Gastrocnemius medialis (tissue), 4 donors: ENCODE data around the gene ARHGAP40. TPM values are rescaled to one million over a fixed set of nuclear protein-coding genes. Genes with fewer than 3 reads are reported as not detected.

Experiments
- ATAC-seq, 2 donors: fragments of 150-250 bp; one replicate each; pipeline ENCODE4 v1.9.1; 2016
- DNase-seq, 2 donors: peaks; one replicate each; pipeline ENCODE4 v3.0.0-alpha.2; 2019
- H3K27ac ChIP-seq, 4 donors: fragments of 200-600 bp; sonication (generic); 1 replicate in 1 of 4; 2 replicates in 3 of 4; pipeline ENCODE4 v1.5.1; 2016 to 2018; ENCODE audit warnings: mild to moderate bottlenecking in 2 of 4, moderate library complexity in 1 of 4
- H3K27me3 ChIP-seq, 3 donors: fragments of 200-600 bp; sonication (generic) in 2 of 3; 1 replicate in 1 of 3; 2 replicates in 2 of 3; pipeline versions ENCODE4 v1.5.1 to v1.6.0; 2016 to 2019; ENCODE audit warnings: mild to moderate bottlenecking in 1 of 3, moderate library complexity in 1 of 3
- H3K36me3 ChIP-seq, 2 donors: fragments of 200-600 bp; sonication (generic) in 1 of 2; one replicate each; pipeline ENCODE4 v1.5.1; 2017 to 2018
- H3K4me1 ChIP-seq, 2 donors: fragments of 200-600 bp; sonication (generic) in 1 of 2; one replicate each; pipeline ENCODE4 v1.5.1; 2016 to 2017; ENCODE audit warnings: mild to moderate bottlenecking in 2 of 2
- H3K4me3 ChIP-seq, 4 donors: fragments of 200-600 bp; sonication (generic) in 3 of 4; 1 replicate in 1 of 4; 2 replicates in 3 of 4; pipeline ENCODE4 v1.5.1; 2016 to 2019; ENCODE audit warnings: mild to moderate bottlenecking in 2 of 4
- H3K9me3 ChIP-seq, 3 donors: fragments of 200-600 bp; sonication (generic) in 2 of 3; 1 replicate in 1 of 3; 2 replicates in 2 of 3; pipeline ENCODE4 v1.5.1; 2016 to 2019
- POLR2A ChIP-seq, 2 donors: fragments of 450-650 bp; IDR thresholded peaks; one replicate each; pipeline ENCODE4 v1.6.1; 2017; ENCODE audit warnings: antibody characterized with exemption in 2 of 2, mild to moderate bottlenecking in 2 of 2, moderate library complexity in 2 of 2
- in situ Hi-C, 4 donors: fragments of 200-750 bp; cut with MboI; loops; one replicate each; pipeline versions ENCODE4 v1.15.0 to v1.8.0; 2017; ENCODE audit warnings: low sequenced_read_pairs in 4 of 4
- intact Hi-C: fragments of 100-400 bp; cut with DNase I; formaldehyde crosslinking; loops from one replicate; pipeline ENCODE4 v1.15.1; 2023; ENCODE audit warnings: low total_unique reads
- total RNA-seq, 4 donors: library from RNA; depleted of rRNA; stranded (reverse); fragments of >200 nt; gene quantifications; one replicate each; pipeline versions ENCODE4 v1.1.0 to v1.2.3, GENCODE V29; 2016
- TF ChIP-seq, protein P1 (sequence below), 5 experiments: fragments of 450-650 bp in 3 of 5; fragments of 200-600 bp in 2 of 5; sonication (generic) in 2 of 5; IDR thresholded peaks in 4 of 5; conservative IDR thresholded peaks in 1 of 5; 1 replicate in 4 of 5; 2 replicates in 1 of 5; pipeline ENCODE4 v1.5.1; 2016 to 2019; ENCODE audit warnings: antibody characterized with exemption in 5 of 5, mild to moderate bottlenecking in 3 of 5, moderate library complexity in 3 of 5

Gene ARHGAP40
- total RNA-seq, 4 donors from 2014 or later = not detected

DNA sequence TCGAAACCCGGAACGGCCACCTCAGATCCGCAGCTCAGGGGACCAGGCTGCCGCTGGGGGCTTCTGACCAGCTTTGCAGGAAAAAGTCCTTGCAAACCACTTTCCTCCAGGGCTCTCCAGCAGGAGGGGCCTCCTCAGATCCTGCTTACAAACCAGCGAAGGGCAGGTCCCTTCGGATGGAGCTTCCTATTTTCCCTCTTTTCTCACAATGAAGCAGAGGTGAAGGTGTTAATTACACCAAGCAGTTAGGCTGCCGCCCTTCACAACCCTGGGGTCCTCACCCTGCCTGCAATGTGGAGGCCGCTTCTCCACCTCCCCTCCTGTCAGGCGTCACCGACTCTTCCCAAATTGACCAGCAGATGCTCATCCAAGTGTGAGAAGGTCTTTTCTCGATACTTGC is 5.7 kb downstream of the ARHGAP40 start:
- Histone ChIP-seq H3K27ac (no peak overlapping the region), H3K9me3 (no peaks in the 10 kb centered on the region), H3K27me3 (peaks cover 16 to 22% (median 22%) of the 10 kb centered on the region in 3 donors), H3K4me1 (no peaks in the 10 kb centered on the region), H3K36me3 (no peaks in the 10 kb centered on the region), H3K4me3 (no peak overlapping the region)
- ATAC-seq (no peak), DNase-seq (no peak)
- TF ChIP-seq POLR2A (IDR thresholded peaks at IDR 0.05) = no peak
- TF ChIP-seq, protein P1, sequence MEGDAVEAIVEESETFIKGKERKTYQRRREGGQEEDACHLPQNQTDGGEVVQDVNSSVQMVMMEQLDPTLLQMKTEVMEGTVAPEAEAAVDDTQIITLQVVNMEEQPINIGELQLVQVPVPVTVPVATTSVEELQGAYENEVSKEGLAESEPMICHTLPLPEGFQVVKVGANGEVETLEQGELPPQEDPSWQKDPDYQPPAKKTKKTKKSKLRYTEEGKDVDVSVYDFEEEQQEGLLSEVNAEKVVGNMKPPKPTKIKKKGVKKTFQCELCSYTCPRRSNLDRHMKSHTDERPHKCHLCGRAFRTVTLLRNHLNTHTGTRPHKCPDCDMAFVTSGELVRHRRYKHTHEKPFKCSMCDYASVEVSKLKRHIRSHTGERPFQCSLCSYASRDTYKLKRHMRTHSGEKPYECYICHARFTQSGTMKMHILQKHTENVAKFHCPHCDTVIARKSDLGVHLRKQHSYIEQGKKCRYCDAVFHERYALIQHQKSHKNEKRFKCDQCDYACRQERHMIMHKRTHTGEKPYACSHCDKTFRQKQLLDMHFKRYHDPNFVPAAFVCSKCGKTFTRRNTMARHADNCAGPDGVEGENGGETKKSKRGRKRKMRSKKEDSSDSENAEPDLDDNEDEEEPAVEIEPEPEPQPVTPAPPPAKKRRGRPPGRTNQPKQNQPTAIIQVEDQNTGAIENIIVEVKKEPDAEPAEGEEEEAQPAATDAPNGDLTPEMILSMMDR (IDR thresholded peaks at IDR 0.05 in 4 of 5, conservative IDR thresholded peaks at IDR 0.05 in 1 of 5) = no peak
- intact Hi-C loops (no loop called here), in situ Hi-C loops (no loop called here)

DNA sequence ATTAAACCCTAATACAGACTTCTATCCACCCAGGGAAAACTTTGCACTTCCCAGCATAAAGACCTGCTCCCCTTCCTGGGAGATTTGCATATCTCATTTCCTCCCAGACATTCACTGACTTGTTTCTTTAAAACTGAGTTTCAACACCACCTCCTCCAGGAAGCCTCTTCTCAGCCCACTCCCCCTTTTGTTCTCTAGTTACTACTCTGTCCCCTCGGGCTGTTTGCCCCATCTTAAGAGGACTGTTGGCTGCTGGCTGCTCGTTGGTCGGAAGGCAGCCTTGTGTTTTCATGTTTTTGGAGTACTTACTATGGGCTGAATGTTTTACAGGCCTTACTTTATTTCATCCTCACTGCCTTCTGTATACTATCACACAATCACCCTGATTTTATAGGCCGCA is 6.6 kb downstream of the ARHGAP40 start:
- Histone ChIP-seq H3K9me3 (no peaks in the 10 kb centered on the region), H3K27ac (no peak overlapping the region), H3K4me3 (no peak overlapping the region), H3K36me3 (no peaks in the 10 kb centered on the region), H3K27me3 (peaks cover 8 to 14% (median 14%) of the 10 kb centered on the region in 3 donors), H3K4me1 (no peaks in the 10 kb centered on the region)
- in situ Hi-C loops (no loop called here), intact Hi-C loops (no loop called here)
- DNase-seq = no peak
- no peak for TF ChIP-seq POLR2A (IDR thresholded peaks at IDR 0.05)
- TF ChIP-seq, protein P1 (IDR thresholded peaks at IDR 0.05 in 4 of 5, conservative IDR thresholded peaks at IDR 0.05 in 1 of 5) = no peak
- ATAC-seq = no peak

DNA sequence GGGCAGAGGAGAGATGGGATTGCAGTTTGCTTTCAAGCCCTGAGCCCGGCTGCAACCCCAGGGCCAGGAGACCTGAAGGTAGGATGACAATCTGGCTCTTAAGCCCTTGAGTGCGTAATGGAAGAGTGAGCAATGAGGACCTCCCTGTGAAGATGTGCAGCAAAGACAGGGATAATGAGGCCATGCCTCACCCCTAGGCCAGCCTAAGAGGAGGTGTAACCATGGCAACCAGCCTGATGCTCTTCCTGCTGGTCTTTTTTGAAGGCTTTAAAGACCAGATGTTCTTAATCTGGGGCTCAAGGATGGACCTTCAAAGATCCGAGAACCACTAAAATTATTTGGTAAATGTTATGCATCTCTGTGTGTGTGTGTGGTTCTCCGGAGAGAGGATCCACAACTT is 8.2 kb downstream of the ARHGAP40 start:
- no peak for TF ChIP-seq POLR2A (IDR thresholded peaks at IDR 0.05)
- TF ChIP-seq, protein P1 (IDR thresholded peaks at IDR 0.05 in 4 of 5, conservative IDR thresholded peaks at IDR 0.05 in 1 of 5) = no peak
- Histone ChIP-seq H3K27me3 (peaks cover 3 to 8% (median 7%) of the 10 kb centered on the region in 3 donors), H3K27ac (no peak overlapping the region), H3K9me3 (no peaks in the 10 kb centered on the region), H3K4me1 (no peaks in the 10 kb centered on the region), H3K4me3 (no peak overlapping the region), H3K36me3 (no peaks in the 10 kb centered on the region)
- no peak for DNase-seq
- in situ Hi-C loops = no loop called here
- intact Hi-C loops = no loop called here
- no peak for ATAC-seq

DNA sequence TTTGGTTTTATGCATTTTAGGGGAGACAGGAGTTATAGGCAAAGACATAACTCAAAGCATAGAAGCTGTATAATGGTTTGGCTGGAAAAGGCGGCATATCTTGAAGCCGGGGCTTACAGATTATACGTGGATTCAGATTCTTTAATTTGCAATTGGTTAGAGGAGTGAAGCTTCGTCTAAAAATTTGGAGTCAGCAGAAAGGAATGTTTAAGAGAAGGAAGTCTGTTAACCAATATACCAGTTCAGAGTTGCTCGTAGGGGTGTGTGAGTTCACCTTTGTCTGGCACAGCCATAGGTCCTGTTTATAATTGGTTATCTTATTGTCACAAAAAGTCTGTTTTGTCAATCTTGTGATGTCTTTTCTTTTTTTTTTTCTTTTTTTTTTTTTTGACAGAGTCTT is 8.9 kb downstream of the ARHGAP40 start:
- intact Hi-C loops (no loop called here), in situ Hi-C loops (no loop called here)
- no peaks in the 10 kb centered on the region for H3K9me3 ChIP-seq
- no peak overlapping the region for H3K4me3 ChIP-seq
- peaks cover 0 to 7% (median 4%) of the 10 kb centered on the region in 3 donors for H3K27me3 ChIP-seq
- DNase-seq (no peak), ATAC-seq (no peak)
- TF ChIP-seq POLR2A (IDR thresholded peaks at IDR 0.05) = no peak
- TF ChIP-seq, protein P1 (IDR thresholded peaks at IDR 0.05 in 4 of 5, conservative IDR thresholded peaks at IDR 0.05 in 1 of 5) = no peak
- no peaks in the 10 kb centered on the region for H3K36me3 ChIP-seq
- no peak overlapping the region for H3K27ac ChIP-seq
- H3K4me1 ChIP-seq = no peaks in the 10 kb centered on the region
